NCI-H2227 (cell line): ENCODE results near the gene ZPR1.
A peak's percentile ranks its signal among the peaks of the same experiment; 100 is the strongest.
"Not testable (repeated sequence)": the region's sequence is repeated elsewhere in the genome, so short reads cannot be mapped to it uniquely, and the experiment has no call there.

ENCODE experiments used
- DNase-seq: peaks from one replicate; lab custom pipeline; 2025; ENCODE audit not compliant: unreplicated experiment; lab: John Stamatoyannopoulos, UW

The ZPR1 gene

GRCh38 chr11:116787786-116788486 is at the start of gene ZPR1:
Gene ZPR1 (minus strand): TSS chr11:116788023. CDS start chr11:116787990, 33 bp downstream.
- peak; percentile 67 for DNase-seq

- no peak for DNase-seq
Observed at GRCh38 chr11:116836632-116836991, 48.8 kb upstream of the ZPR1 start.

GRCh38 chr11:116835791-116836631 is 48.2 kb upstream of the ZPR1 start:
- peak; percentile 96 for DNase-seq

GRCh38 chr11:116835042-116835772 is 47.4 kb upstream of the ZPR1 start:
- DNase-seq: peak; percentile 43

- not testable (repeated sequence) for DNase-seq
Observed at GRCh38 chr11:116834535-116835041, 46.8 kb upstream of the ZPR1 start.

GRCh38 chr11:116833816-116834534 is 46.2 kb upstream of the ZPR1 start:
- DNase-seq: no peak

GRCh38 chr11:116833491-116833815 is 45.6 kb upstream of the ZPR1 start:
- no peak for DNase-seq

GRCh38 chr11:116832350-116833290 is 44.8 kb upstream of the ZPR1 start:
- no peak for DNase-seq

- DNase-seq: no peak
Observed at GRCh38 chr11:116831790-116832349, 44.0 kb upstream of the ZPR1 start.

GRCh38 chr11:116830184-116830912 is 42.5 kb upstream of the ZPR1 start:
- DNase-seq: no peak

GRCh38 chr11:116829525-116830183 is 41.8 kb upstream of the ZPR1 start, which contains the start of gene APOC3:
Gene APOC3 (plus strand): TSS chr11:116829907. CDS start chr11:116830583, 676 bp downstream.
- no peak for DNase-seq

GRCh38 chr11:116828632-116829524 is 41.1 kb upstream of the ZPR1 start:
- DNase-seq: no peak

- no peak for DNase-seq
Observed at GRCh38 chr11:116827461-116827860, 39.6 kb upstream of the ZPR1 start.

GRCh38 chr11:116826751-116827431 is 39.1 kb upstream of the ZPR1 start:
- no peak for DNase-seq

GRCh38 chr11:116825854-116826750 is 38.3 kb upstream of the ZPR1 start:
- no peak for DNase-seq

GRCh38 chr11:116825434-116825833 is 37.6 kb upstream of the ZPR1 start:
- DNase-seq: no peak
